Fibroblast of upper back skin (primary cell): ENCODE data around the gene MARCHF7.
"Not testable (repeated sequence)": the region's sequence is repeated elsewhere in the genome, so short reads cannot be mapped to it uniquely, and the experiment has no call there.

Source experiments
- DNase-seq: peaks from one replicate; pipeline ENCODE4 v3.0.0-alpha.2; 2013

Gene MARCHF7

GRCh38 chr2:159722580-159722979 lies 10.3 kb downstream of the MARCHF7 start:
- DNase-seq: no peak

GRCh38 chr2:159724795-159725572 lies 12.7 kb downstream of the MARCHF7 start:
- not testable (repeated sequence) for DNase-seq

GRCh38 chr2:159725713-159726112 lies 13.4 kb downstream of the MARCHF7 start:
- no peak for DNase-seq

- no peak for DNase-seq
Measured at GRCh38 chr2:159728629-159729028, 16.3 kb downstream of the MARCHF7 start.

GRCh38 chr2:159735648-159736047 lies 23.3 kb downstream of the MARCHF7 start:
- no peak for DNase-seq

GRCh38 chr2:159736048-159736447 lies 23.7 kb downstream of the MARCHF7 start:
- peak; percentile 34 for DNase-seq

- DNase-seq: peak; percentile 18
Measured at GRCh38 chr2:159737292-159737916, 25.1 kb downstream of the MARCHF7 start.

GRCh38 chr2:159737917-159738296 lies 25.6 kb downstream of the MARCHF7 start:
- no peak for DNase-seq

- DNase-seq: no peak
Measured at GRCh38 chr2:159738509-159739390, 26.4 kb downstream of the MARCHF7 start.

GRCh38 chr2:159742846-159743245 lies 30.5 kb downstream of the MARCHF7 start:
- DNase-seq: no peak

- peak; percentile 15 for DNase-seq
Measured at GRCh38 chr2:159744363-159744762, 32.1 kb downstream of the MARCHF7 start.

GRCh38 chr2:159745237-159745636 lies 32.9 kb downstream of the MARCHF7 start:
- DNase-seq: not testable (repeated sequence)

GRCh38 chr2:159748089-159748488 lies 35.8 kb downstream of the MARCHF7 start:
- no peak for DNase-seq

- DNase-seq: no peak
Measured at GRCh38 chr2:159750873-159751272, 38.6 kb downstream of the MARCHF7 start.

- no peak for DNase-seq
Measured at GRCh38 chr2:159753797-159754196, 41.5 kb downstream of the MARCHF7 start.

- no peak for DNase-seq
Measured at GRCh38 chr2:159755014-159755413, 42.7 kb downstream of the MARCHF7 start.

- peak; percentile 12 for DNase-seq
Measured at GRCh38 chr2:159755788-159756187, 43.5 kb downstream of the MARCHF7 start.

GRCh38 chr2:159758239-159758638 lies 45.9 kb downstream of the MARCHF7 start:
- no peak for DNase-seq

GRCh38 chr2:159758686-159759085 lies 46.4 kb downstream of the MARCHF7 start:
- DNase-seq: no peak

- no peak for DNase-seq
Measured at GRCh38 chr2:159759577-159759976, 47.3 kb downstream of the MARCHF7 start.

GRCh38 chr2:159760326-159760725 lies 48.0 kb downstream of the MARCHF7 start:
- DNase-seq: peak; percentile 9

- DNase-seq: no peak
Measured at GRCh38 chr2:159762075-159762474, 49.8 kb downstream of the MARCHF7 start.
